Forelimb muscle (tissue), 1 donor: ENCODE results near the gene PALLD. TPM values are rescaled to one million over a fixed set of nuclear protein-coding genes. Genes with fewer than 3 reads are reported as not detected.
"Not testable (repeated sequence)": the region's sequence is repeated elsewhere in the genome, so short reads cannot be mapped to it uniquely, and the experiment has no call there.

Experiments
- DNase-seq: peaks from one replicate; pipeline ENCODE4 v3.0.0-alpha.2; 2013; ENCODE audit warnings: low read depth
- polyA plus RNA-seq: library from polyadenylated mRNA; unstranded; fragments of 120-200 nt; gene quantifications from one replicate; pipeline ENCODE4 v1.2.1, GENCODE V29; 2013; ENCODE audit not compliant: insufficient read length

Gene PALLD
- 167 TPM for polyA plus RNA-seq

DNA sequence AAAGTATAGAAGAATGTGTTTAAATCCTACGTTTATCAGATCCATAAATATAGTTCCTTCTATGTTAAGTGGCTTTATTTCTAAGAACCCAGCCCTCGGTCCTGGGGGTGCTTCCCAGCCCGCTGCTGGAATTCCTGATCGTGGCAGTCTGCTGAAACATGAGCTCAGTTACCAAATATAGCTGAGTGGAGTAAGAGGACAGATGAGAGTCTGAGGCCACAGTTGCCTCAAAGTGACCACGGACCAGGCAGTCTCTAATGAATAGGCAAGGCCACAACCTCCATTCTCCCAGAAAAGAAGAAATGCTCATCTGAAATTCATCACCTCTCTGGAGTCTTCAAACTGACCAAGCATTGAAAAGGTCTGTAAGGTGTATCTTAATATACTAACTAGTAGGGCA is at the start of gene PALLD:
Gene PALLD (plus strand): TSS at position 219 of the 400 bp plus-strand sequence.
- DNase-seq = no peak

- not testable (repeated sequence) for DNase-seq
These were observed 47.8 kb upstream of the PALLD start for GRCh38 chr4:168449063-168449462.

DNA sequence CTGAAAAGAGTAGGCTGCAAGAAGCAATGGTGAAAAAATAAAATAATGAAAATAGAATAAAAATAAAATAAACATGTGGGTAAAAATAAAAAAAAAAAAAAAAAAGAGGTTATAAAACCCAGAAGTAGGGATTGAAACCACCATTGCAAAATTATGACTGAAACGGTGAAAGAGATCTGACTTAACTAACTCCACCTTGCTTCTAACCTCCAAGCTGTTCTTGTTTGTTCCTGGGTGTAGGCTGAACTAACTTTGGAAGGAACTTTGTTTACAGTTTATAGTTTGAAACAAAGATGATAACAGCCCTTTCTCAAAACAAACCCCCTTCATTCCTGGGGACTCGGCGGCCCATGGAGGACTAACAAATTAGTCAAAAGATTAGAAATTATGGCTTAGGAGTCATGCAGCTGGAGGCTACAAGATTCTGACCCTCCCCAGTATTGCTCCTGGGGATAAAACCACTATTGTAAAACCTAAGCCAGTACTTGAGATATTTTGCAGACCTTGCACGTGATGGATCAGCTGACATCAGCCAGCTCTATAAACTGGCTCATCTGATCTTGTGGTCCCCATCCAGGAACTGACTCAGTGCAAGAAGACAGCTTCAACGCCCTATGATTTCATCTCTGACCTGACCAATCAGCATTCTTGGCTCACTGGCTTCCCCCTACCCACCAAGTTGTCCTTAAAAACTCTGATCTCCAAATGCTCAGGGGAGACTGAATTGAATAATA is 47.0 kb upstream of the PALLD start:
- no peak for DNase-seq

GRCh38 chr4:168451331-168451730 is 45.5 kb upstream of the PALLD start:
- no peak for DNase-seq

DNA sequence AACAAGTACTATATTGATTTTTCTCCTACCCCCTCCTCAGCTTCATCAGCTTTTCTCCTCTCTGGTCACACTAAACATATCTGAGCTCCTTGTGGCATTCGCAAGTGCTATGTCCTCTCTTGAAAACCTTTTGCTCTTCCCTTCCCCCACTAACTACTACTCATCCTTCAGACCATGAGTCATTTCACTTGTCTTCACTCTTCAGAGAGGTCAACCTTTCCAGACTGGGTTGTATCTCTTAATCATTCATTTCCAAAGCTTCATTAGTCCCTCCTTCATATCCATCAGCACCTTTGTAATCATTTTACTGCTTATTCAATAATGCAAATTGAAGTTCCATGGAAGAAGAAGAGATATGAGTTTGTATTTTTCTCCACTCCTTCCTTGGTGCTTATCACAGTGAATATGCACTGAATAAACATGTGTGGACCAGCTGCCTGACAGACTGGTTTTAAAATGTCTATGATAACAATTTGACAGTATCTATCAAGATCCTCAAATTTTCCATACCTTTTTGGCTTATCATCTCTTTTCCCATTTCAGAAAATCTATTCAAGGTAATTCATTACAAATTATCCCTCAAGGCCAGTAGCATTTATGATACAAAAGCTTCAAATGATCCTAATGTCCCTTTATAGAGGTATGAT is 45.0 kb upstream of the PALLD start:
- no peak for DNase-seq

- DNase-seq = no peak
These were observed 43.7 kb upstream of the PALLD start for GRCh38 chr4:168453146-168453545.

GRCh38 chr4:168458256-168458655 is 38.6 kb upstream of the PALLD start:
- DNase-seq = not testable (repeated sequence)

DNA sequence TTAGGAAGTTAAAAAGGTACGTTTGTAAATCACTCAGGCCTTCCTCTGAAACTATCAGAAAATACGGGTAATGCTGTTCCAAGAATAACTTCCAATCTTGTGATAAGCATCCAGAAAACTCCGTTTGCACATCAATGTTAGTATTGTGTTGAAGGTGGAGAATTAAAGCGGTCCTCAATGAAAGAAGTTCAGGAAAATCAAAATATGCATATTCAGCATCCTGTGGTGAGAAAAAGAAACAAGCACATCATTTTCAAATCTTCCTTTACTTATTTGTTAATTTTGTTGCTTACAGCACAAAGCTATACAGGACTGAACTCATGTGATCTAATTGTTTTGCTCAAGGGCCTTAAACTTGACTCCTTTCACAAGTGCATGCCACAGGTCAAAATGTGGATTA is 35.0 kb upstream of the PALLD start:
- no peak for DNase-seq

GRCh38 chr4:168472920-168473319 is 23.9 kb upstream of the PALLD start:
- DNase-seq = no peak

DNA sequence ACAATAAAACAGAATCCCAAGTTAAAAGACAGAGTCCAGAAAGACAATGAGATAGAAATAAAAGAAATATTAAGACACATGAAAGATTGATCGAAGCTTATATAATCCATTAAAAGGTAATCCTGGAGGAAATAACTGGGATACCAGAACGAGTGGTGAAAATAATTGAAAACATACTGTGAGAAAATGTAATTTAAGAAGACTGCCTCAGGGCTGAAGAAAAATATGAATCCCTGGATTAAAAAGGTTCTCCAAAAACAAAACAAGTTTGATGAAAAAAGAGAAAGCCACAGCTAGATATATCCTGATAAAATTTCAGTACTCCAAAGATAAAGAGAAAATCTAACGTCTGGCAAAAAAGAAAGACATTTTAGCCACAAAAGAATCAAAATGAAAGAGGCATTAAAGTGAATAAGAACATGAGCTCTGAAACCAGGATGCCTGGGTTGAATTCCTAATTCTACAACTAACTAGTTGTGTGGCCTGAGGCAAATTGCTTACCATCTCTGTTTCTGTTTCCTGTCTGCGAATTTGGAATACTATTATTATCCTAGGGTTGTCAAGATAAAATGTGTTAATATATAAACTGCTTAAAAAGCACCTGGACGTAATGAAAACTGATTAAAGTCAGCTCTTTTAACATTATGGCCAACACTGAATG is 22.1 kb upstream of the PALLD start:
- no peak for DNase-seq

DNA sequence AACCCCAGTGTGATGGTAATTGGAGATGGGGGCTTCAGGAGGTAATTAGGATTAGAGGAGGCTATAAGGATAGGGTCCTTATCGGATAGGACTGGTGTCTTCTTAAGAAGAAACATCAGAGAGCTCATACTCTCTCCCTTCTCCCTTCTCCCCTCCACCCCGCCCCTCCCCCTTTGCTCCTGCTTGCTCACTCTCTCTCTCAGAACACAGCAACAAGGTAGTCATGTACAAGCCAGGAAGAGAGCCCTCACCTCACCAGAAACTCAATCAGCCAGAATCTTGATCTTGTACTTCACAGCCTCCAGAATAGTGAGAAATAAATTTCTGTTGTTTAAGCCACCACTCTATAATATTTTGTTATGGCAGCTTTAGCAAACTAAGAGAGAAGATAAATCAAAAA is 21.1 kb upstream of the PALLD start:
- DNase-seq = no peak

DNA sequence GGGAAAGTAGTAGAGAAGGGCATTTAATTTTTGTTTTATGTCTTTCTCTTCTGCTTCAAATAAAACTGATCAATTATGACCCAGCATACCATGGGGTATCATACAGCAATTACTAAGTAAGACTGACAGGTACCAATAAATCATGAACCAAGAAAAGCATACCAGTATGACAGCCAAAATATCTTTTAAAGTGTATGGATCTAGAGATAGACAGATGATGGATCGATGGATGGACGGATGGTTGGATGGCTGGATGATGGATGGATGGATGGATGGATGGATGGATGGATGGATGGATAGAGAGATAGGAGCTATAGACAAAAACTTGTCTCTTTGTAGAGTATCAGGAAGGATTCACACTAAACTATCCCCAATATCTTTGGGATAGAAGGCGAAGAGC is 18.0 kb upstream of the PALLD start:
- no peak for DNase-seq

DNA sequence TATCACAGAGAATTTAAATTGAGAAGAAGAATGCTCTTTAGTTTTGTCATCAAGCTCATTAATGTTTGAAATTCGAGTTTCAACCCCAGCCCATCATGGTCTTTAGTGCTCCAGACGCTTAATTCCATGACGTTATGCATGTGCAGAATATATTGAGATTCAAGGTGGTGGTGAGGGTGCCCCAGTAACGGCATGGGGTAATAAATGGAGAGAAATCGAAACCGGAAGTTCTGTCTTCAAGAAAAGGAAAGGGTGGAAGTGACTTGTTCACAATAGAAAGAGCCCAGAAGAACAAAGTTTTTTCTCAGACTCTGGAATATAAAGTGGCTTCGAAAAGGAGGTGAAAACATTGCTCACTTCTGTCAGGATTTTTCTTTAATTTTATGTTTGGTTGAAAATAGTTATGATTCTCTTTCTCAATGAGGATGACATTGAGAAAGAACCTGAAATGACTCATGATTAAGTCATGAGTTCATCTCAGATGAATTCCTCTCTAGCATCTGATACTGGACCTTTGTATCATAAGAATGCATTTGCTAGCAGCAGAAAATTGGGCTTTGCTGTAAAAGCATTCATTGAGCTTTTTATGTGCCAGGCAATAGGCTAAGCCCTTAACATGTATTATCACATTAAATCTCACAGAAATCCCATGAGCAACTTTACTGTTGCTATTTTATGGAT is 15.8 kb upstream of the PALLD start:
- no peak for DNase-seq

GRCh38 chr4:168483811-168484210 is 13.0 kb upstream of the PALLD start:
- no peak for DNase-seq

GRCh38 chr4:168484626-168485025 is 12.2 kb upstream of the PALLD start:
- no peak for DNase-seq

- no peak for DNase-seq
These were observed 11.5 kb upstream of the PALLD start for GRCh38 chr4:168485156-168485910.

- no peak for DNase-seq
These were observed 10.0 kb upstream of the PALLD start for GRCh38 chr4:168486912-168487281.

DNA sequence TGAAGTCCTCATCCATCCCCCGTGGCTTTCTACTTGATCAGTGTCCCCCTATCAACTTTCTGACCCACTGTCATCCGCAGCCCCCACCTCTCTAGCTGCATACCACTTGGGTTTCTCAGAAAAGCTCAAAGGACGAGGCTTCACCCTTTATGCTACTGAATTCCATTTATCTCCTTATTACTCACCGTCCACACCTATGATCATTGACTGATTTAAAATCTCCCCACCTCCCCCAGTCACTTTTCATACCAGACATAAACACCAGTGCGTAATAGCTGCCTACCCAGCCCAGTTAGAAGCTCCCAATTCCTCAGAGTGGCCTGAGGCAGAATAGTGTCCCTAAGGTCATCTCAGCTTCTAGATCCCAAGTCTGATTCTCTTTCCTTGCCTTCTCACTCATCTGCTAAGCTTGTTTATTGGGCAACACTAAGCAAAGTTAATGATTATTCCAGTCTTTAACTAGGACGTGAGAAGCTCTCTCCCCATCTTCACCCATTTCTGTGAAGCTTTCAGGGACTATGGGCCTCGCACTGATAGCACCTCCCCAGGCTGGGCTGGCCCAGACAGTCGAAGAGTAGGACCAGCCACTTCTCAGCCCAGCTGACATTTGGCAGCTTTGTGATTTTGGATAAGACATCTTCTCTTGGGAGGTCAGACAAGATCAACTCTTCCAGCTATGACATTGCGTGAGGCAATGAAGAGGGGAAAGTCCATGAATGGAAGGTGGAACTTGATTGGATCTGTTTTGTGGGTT is 9.4 kb upstream of the PALLD start:
- DNase-seq = no peak

GRCh38 chr4:168488869-168489274 is 8.0 kb upstream of the PALLD start:
- no peak for DNase-seq

DNA sequence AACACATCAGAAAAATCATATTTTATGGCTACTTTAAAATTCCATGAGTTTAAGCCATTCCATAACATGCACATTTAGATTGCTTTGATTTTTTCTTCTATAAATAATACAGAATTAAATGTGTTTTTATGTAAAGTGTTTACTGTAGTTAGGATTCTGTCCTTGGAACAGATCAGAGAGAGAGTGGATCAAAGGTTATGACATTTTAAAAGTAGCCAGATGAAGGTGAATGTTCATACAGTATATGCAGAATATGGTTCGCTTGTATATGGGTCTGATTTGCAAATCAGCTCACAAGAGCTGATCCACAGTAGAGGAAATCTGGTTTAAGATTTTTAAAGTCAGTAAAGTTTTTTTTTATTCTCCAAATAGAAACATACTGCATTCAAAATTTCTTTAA is 7.2 kb upstream of the PALLD start:
- DNase-seq = no peak

DNA sequence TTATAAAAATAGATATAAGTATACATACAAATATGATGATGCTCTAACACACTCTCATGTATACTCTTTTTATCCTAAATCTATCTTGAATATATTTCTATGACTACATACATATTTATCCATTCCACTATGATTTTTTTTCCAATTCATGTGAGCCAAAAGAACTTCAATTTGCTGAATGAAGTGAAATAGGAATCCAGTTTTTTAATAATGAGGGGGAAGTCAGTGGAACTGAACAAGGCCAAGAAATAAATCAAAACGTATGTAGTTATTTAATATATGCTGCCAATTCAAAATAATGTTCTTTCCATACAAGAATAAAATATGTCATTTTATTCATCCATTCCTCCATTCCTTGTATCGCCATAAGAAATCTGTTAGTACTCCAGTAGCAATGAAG is 6.1 kb upstream of the PALLD start:
- no peak for DNase-seq
